Measurements from ENCODE around the gene MSI2. TPM values are rescaled to one million over a fixed set of nuclear protein-coding genes. Genes with fewer than 3 reads are reported as not detected.

The MSI2 gene
- total and polyA plus RNA-seq, 2 experiments from 2014 or later: 18.9 to 41.8 TPM

GRCh38 chr17:57643062-57643461 lies 386.7 kb downstream of the MSI2 start:
- Histone ChIP-seq H3K4me2 (no peak overlapping the region), H4K20me1 (replicated peaks; ENCODE audit: insufficient read depth) (no peaks in the 10 kb centered on the region; the same call in 1 of the 2 replicates), H3F3A (replicated peaks; ENCODE audit: low read depth) (no peaks in the 10 kb centered on the region), H3K9me2 (ENCODE audit: insufficient read depth) (no peaks in the 10 kb centered on the region), H2AFZ (no peak overlapping the region), H3K36me3 (ENCODE audit: insufficient read depth) (no peaks in the 10 kb centered on the region), H3K4me3 (no peak overlapping the region), H3K27ac (ENCODE audit: low read depth) (no peak overlapping the region), H3K79me2 (replicated peaks; ENCODE audit: insufficient read depth) (no peaks in the 10 kb centered on the region), H3K27me3 (ENCODE audit: insufficient read depth) (no peaks in the 10 kb centered on the region), H3K4me1 (ENCODE audit: insufficient read depth) (no peaks in the 10 kb centered on the region)
- no peaks in the 10 kb centered on the region; the same call in 2 of the 3 replicates for H3K9me3 Mint-ChIP-seq
- TF ChIP-seq STAT1 (IDR thresholded peaks at IDR 0.05; ENCODE audit: unreplicated experiment) (no peak), EZH2phosphoT487 (IDR thresholded peaks at IDR 0.05; ENCODE audit: unreplicated experiment) (no peak), ZNF114 (CRISPR knock-in tag; IDR thresholded peaks at IDR 0.05) (no peak), ZNF462 (CRISPR knock-in tag; IDR thresholded peaks at IDR 0.05) (no peak), CREB1 (CRISPR knock-in tag; IDR thresholded peaks at IDR 0.05; ENCODE audit: low read depth) (no peak), ETS1 (IDR thresholded peaks at IDR 0.05) (no peak), ZNF331 (CRISPR knock-in tag; IDR thresholded peaks at IDR 0.05; ENCODE audit: low read depth) (no peak), EZH2 (IDR thresholded peaks at IDR 0.05; ENCODE audit: low read depth, unreplicated experiment) (no peak), JUNB (IDR thresholded peaks at IDR 0.05; ENCODE audit: unreplicated experiment) (no peak), NANOG (IDR thresholded peaks at IDR 0.05; ENCODE audit: borderline replicate concordance) (no peak), REST (IDR thresholded peaks at IDR 0.05; ENCODE audit: unreplicated experiment) (no peak), POLR2AphosphoS5 (IDR thresholded peaks at IDR 0.05; ENCODE audit: low read depth) (no peak)
- TF ChIP-seq, protein P1, sequence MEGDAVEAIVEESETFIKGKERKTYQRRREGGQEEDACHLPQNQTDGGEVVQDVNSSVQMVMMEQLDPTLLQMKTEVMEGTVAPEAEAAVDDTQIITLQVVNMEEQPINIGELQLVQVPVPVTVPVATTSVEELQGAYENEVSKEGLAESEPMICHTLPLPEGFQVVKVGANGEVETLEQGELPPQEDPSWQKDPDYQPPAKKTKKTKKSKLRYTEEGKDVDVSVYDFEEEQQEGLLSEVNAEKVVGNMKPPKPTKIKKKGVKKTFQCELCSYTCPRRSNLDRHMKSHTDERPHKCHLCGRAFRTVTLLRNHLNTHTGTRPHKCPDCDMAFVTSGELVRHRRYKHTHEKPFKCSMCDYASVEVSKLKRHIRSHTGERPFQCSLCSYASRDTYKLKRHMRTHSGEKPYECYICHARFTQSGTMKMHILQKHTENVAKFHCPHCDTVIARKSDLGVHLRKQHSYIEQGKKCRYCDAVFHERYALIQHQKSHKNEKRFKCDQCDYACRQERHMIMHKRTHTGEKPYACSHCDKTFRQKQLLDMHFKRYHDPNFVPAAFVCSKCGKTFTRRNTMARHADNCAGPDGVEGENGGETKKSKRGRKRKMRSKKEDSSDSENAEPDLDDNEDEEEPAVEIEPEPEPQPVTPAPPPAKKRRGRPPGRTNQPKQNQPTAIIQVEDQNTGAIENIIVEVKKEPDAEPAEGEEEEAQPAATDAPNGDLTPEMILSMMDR (conservative IDR thresholded peaks at IDR 0.05; ENCODE audit: low read depth in 2 of 2): no peak
- no peaks in the 10 kb centered on the region; the same call in 2 of the 3 replicates for H3K36me3 Mint-ChIP-seq (ENCODE audit: low read depth)
- H3K4me3 Mint-ChIP-seq: no peak overlapping the region
- DNase-seq (ENCODE audit: low spot score) (no peak), ATAC-seq (peak; percentile 51)
- H3K4me1 Mint-ChIP-seq: peaks cover 5% of the 10 kb centered on the region
- H3K27ac Mint-ChIP-seq: peak overlapping the region; percentile 74; the same call in 1 of the 2 replicates
- H3K27me3 Mint-ChIP-seq (ENCODE audit: insufficient read depth, low read depth, poor library complexity): peaks cover 1% of the 10 kb centered on the region

Measured in GM23338 (cell line).